D721Med (cell line): ENCODE results near the gene BICDL2.
A peak's percentile ranks its signal among the peaks of the same experiment; 100 is the strongest.

Source experiments
- DNase-seq: peaks from one replicate; pipeline ENCODE4 v3.0.0; 2011; ENCODE audit warnings: low spot score; ENCODE audit not compliant: insufficient read length
- FAIRE-seq: peaks from 2 replicates; lab custom pipeline; 2011; peaks lifted over from hg19 to GRCh38; lab: Jason Lieb, UNC
- TF ChIP-seq, protein P1 (sequence below): IDR thresholded peaks from 2 replicates; pipeline ENCODE4 v1.5.1; 2012; ENCODE audit warnings: mild to moderate bottlenecking, control low read depth; ENCODE audit not compliant: insufficient read depth; ENCODE audit errors: missing control alignments

Gene BICDL2

DNA sequence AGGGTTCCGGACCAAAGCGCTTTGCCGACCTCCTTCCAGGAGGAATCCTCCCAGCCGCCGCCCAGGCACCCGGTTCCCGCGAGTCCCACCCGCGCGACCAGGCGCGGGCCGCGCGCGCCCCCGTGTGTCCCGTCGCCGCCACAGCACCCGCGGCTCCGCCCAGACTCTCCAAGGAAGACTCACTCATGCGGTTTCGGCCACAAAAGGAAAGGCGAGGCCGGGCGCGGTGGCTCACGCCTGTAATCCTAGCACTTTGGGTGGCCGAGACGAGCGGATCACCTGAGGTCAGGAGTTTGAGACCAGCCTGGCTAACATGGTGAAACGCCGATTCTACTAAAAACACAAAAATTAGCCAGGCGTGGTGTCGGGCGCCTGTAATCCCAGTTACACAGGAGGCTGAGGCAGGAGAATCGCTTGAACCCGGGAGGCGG is 53.0 kb downstream of the BICDL2 start:
- TF ChIP-seq, protein P1, sequence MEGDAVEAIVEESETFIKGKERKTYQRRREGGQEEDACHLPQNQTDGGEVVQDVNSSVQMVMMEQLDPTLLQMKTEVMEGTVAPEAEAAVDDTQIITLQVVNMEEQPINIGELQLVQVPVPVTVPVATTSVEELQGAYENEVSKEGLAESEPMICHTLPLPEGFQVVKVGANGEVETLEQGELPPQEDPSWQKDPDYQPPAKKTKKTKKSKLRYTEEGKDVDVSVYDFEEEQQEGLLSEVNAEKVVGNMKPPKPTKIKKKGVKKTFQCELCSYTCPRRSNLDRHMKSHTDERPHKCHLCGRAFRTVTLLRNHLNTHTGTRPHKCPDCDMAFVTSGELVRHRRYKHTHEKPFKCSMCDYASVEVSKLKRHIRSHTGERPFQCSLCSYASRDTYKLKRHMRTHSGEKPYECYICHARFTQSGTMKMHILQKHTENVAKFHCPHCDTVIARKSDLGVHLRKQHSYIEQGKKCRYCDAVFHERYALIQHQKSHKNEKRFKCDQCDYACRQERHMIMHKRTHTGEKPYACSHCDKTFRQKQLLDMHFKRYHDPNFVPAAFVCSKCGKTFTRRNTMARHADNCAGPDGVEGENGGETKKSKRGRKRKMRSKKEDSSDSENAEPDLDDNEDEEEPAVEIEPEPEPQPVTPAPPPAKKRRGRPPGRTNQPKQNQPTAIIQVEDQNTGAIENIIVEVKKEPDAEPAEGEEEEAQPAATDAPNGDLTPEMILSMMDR = peak; percentile 68
- DNase-seq (peak; percentile 92), FAIRE-seq (no peak)

DNA sequence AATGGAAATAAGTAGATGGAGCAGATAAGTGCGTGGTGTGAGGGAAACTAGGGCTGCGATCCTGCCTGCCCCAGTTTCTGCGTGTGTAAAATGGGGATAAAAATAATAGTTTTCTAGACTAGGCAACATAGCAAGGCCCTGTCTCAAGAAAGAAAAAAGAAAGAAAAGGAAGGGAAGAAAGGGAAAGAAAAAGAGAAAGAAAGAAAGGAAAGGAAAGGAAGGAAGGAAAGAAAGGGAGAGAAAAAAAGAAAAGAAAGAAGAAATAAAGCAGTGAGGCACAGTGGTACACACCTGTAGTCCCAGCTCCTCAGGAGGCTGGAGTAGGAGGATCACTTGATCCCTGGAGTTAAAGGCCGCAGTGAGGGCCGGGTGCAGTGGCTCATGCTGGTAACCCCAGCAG is 54.3 kb downstream of the BICDL2 start:
- TF ChIP-seq, protein P1 = no peak
- DNase-seq (no peak), FAIRE-seq (no peak)

DNA sequence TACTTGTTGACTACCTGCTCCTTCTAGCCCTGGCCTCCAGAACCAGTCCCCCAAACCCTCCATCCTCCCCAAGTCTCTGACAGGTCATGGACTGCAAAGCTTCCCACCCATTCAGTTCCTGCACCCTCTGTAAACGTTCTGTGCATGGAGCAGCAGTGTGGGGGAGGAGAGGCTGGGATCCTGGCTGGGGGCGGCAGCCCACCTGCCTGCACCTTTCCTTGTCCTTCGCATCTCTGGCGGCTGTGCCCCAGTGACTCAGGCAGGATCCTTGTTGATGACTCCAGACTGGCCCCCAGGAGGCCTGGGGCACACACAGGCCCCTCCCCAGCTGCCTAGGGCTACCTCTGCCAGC is 54.9 kb downstream of the BICDL2 start:
- TF ChIP-seq, protein P1 = no peak
- no peak for FAIRE-seq
- no peak for DNase-seq

DNA sequence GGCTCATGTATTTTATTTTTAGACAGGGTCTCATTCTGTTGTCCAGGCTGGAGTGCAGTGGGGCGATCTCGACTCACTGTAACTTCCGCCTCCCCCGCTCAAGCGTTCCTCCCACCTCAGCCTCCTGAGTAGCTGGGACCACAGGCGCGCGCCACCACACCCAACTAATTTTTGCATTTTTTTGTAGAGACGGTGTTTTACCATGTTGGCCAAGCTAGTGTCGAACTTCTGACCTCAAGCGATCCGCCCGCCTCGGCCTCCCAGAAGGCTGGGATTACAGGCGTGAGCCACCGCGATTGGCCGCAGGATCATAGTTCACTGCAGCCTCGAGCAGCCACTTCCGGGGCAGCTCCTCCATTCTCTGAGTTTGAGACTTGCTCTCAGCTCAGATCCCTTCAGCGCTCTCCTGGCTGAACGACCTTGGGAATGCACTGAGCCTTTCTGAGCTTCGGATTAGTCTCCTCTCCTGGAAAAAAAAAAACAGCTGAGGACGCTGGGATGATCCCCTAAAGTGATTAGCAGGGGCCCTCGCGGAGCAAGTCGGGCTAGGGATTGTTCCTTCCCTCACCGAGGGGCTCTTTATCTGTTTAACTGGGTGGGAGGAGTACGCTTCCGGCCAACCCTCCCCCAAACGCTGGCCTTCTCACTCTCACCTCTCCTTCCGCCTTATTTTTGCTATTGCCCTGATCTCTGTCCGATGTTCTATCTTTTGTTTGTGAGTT is 55.4 kb downstream of the BICDL2 start:
- FAIRE-seq = no peak
- DNase-seq = peak; percentile 93
- TF ChIP-seq, protein P1 = no peak

DNA sequence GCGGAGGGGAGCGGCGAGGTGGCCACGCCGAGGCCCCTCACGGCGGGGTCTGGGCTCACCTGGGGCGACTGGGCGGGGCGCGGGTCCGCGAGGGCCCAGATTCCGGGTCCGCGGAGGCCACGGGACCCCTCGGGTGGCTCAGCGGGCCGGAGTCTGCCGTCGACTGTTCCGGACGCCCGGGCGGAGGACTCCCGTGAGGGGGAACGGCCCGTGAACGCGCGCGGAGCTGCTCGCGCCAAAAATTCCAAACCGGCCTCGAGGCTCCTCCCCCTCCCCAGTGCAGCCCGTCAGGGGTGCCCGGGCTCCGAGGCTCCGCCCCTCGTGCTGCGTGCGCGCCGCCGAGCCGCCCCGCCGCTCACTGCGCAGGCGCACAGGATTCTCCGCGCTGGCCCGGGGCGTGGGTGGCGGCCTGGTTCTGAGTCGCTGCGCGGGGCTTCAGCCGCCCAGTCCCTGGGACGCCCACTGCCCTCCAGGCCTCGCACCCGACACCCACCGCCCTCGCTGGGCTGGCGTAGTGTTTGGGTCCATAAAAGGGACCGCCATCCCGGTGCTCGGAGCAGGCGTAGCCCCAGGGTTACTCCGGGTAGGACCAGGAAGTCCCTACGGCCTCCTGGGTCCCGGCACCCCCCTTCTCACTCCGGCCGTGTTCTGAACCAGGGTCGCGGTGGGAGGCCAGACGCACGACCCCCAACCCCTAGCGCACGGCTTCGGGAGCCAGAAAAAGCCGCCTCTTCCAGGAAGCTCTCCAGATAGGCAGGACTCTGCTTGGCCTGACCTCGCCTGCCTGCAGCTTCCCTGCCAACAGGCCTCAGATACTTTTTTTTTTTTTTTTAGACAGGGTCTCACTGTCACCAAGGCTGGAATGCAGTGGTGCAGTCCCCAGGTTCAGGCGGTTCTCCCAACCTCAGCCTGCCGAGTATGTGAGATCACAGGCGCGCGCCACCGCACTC is 56.2 kb downstream of the BICDL2 start, which contains the start of gene PKMYT1:
Gene PKMYT1 (minus strand): TSS at position 220 of the 950 bp plus-strand sequence. CDS start 789 bp downstream, outside the sequence.
- no peak for FAIRE-seq
- TF ChIP-seq, protein P1 = no peak
- DNase-seq = peak; percentile 99

DNA sequence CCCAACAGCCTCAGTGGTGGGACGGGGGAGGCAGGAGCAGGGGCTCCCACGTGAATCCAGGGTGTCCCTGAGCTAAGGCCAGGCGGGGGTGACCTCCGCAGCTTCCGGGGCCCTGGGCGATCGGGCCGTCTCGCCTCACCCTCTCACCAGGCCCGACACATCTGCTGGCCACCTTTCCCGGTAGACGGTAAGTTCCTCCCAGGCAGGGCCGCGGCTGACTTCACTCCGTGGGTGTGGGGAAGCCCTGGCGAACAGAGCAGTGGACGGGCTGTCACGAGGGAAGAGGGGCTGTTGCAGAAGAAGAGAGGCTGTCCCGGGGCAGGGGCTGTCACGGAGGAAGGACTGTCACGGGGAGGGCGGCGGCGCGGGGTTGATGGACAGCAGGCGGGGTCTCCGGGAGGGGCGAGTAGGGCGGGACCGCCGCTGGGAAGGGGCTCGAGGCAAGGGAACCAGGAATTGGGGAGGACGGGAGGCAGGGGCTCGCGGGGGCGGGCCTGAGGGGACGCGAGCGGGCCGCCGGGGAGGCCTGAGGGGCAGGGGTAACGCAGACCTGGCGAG is 57.0 kb downstream of the BICDL2 start:
- no peak for DNase-seq

More for the DNA sequence above, 57.0 kb downstream of the BICDL2 start:
- no peak for FAIRE-seq
- TF ChIP-seq, protein P1 = no peak
